Measurements from ENCODE around the gene LIN7B.
"Not testable (repeated sequence)": the region's sequence is repeated elsewhere in the genome, so short reads cannot be mapped to it uniquely, and the experiment has no call there.

DNA sequence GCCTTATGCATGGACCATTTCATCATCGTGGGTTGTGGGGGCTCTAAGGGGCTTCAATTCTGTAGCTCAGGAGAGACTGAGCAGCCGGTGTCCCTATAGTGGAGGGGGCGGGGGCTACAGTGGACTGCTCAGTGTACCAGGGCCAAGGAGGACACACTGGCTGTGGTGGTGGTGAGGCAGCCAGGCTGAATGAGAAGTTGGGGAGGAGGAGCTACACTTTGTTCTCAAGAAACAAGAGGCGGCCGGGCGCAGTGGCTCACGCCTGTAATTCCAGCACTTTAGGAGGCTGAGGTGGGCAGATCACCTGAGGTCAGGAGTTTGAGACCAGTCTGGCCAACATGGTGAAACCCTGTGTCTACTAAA, 32.2 kb downstream of the LIN7B start:
- TF ChIP-seq, protein P1, sequence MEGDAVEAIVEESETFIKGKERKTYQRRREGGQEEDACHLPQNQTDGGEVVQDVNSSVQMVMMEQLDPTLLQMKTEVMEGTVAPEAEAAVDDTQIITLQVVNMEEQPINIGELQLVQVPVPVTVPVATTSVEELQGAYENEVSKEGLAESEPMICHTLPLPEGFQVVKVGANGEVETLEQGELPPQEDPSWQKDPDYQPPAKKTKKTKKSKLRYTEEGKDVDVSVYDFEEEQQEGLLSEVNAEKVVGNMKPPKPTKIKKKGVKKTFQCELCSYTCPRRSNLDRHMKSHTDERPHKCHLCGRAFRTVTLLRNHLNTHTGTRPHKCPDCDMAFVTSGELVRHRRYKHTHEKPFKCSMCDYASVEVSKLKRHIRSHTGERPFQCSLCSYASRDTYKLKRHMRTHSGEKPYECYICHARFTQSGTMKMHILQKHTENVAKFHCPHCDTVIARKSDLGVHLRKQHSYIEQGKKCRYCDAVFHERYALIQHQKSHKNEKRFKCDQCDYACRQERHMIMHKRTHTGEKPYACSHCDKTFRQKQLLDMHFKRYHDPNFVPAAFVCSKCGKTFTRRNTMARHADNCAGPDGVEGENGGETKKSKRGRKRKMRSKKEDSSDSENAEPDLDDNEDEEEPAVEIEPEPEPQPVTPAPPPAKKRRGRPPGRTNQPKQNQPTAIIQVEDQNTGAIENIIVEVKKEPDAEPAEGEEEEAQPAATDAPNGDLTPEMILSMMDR (IDR thresholded peaks at IDR 0.05): not testable (repeated sequence)
- not testable (repeated sequence) for TF ChIP-seq POLR2A (IDR thresholded peaks at IDR 0.05)

All from lower leg skin (tissue), 3 donors.